ENCODE results near the gene IL36RN. TPM values are rescaled to one million over a fixed set of nuclear protein-coding genes. Genes with fewer than 3 reads are reported as not detected.

IL36RN gene
- total RNA-seq, 1 donor from 2014 or later: 0.25 TPM

DNA sequence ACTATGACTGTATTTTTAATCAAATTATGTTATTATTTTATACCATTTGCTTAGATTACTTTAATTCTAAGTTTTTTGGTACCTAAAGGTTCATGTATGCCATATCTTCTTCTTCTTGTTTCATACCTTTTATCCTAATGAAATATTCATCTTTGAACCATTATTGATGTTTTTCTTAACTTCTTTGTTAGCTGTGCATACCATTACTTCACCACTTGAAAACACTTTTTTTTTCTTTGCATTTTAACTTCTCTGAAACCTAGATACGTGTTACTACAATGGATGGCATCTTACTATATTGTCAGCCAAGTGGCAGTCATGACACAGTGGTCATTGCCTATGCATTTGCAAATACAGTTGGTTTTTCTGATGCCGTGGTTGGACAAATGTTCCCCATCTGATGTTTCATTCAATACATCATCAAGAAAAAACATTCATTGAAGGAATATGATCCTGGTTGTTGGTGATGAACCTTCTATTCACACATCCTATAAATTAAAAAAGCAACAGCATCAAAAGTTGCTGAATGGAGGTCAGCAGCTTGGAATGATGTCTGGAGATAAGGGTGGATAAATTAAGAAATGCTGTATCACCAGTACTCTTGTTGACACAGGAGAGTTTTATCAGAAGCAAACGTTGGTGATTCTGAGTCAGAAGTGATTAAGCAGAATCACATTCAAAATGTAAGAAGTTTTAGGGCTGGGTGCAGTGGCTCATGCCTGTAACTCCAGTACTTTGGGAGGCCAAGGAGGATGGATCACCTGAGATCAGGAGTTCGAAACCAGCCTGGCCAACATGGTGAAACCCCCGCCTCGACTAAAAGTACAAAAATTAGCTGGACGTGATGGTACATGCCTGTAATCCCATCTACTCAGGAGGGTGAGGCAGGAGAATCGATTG is 46.3 kb upstream of the IL36RN start:
- no peaks in the 10 kb centered on the region for H3K4me1 ChIP-seq
- no peak overlapping the region for H3K4me3 ChIP-seq
- no peak for DNase-seq (ENCODE audit: extremely low spot score in 2 of 2)
- no peaks in the 10 kb centered on the region for H3K9me3 ChIP-seq
- H3K27ac ChIP-seq: no peak overlapping the region
- intact Hi-C loops (cut with DNase I): no loop called here
- H3K36me3 ChIP-seq: no peaks in the 10 kb centered on the region
- H3K27me3 ChIP-seq: no peaks in the 10 kb centered on the region
- TF ChIP-seq, protein P1, sequence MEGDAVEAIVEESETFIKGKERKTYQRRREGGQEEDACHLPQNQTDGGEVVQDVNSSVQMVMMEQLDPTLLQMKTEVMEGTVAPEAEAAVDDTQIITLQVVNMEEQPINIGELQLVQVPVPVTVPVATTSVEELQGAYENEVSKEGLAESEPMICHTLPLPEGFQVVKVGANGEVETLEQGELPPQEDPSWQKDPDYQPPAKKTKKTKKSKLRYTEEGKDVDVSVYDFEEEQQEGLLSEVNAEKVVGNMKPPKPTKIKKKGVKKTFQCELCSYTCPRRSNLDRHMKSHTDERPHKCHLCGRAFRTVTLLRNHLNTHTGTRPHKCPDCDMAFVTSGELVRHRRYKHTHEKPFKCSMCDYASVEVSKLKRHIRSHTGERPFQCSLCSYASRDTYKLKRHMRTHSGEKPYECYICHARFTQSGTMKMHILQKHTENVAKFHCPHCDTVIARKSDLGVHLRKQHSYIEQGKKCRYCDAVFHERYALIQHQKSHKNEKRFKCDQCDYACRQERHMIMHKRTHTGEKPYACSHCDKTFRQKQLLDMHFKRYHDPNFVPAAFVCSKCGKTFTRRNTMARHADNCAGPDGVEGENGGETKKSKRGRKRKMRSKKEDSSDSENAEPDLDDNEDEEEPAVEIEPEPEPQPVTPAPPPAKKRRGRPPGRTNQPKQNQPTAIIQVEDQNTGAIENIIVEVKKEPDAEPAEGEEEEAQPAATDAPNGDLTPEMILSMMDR (IDR thresholded peaks at IDR 0.05): no peak
- TF ChIP-seq POLR2A (IDR thresholded peaks at IDR 0.05) (no peak), POLR2AphosphoS5 (IDR thresholded peaks at IDR 0.05; ENCODE audit: insufficient read depth in 1 of 2, low read depth in 1 of 2) (no peak)

DNA sequence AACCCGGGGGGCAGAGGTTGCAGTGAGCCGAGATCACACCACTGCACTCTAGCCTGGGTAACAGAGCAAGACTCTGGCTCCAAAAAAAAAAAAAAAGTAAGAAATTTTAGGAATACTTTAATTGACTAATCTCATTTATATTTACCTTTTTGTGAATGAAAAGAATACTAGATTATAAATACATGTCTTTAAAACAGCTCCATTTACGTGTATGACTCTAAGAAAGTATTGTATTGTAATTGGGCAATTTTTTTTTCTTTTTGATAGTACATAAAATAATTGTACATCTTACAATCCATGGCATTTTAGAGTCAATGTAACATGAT is 45.7 kb upstream of the IL36RN start:
- TF ChIP-seq POLR2A (IDR thresholded peaks at IDR 0.05) (no peak), POLR2AphosphoS5 (IDR thresholded peaks at IDR 0.05; ENCODE audit: insufficient read depth in 1 of 2, low read depth in 1 of 2) (no peak)
- TF ChIP-seq, protein P1 (IDR thresholded peaks at IDR 0.05): no peak
- Histone ChIP-seq H3K27ac (no peak overlapping the region), H3K4me3 (no peak overlapping the region), H3K4me1 (no peaks in the 10 kb centered on the region), H3K9me3 (no peaks in the 10 kb centered on the region), H3K27me3 (no peaks in the 10 kb centered on the region), H3K36me3 (no peaks in the 10 kb centered on the region)
- DNase-seq (ENCODE audit: extremely low spot score in 2 of 2): no peak
- intact Hi-C loops (cut with DNase I): no loop called here

DNA sequence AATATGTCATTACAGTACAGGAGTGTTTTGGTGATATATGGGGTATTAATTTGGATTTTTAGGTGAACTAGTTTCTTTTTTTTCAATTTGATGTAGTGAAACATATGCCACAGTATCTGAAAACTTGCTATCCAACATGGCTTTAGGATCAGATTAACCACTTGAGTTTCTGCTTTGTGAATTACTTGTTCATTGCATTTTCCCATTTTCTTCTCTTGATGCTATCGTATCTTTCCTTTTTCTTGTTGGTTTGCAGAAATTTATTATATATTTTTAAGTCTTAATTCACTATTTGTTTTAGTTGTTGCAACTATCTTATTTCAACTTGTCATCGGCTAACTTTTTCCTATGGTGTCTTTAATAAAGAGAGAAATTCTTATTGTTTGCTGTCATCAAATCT is 44.9 kb upstream of the IL36RN start:
- Histone ChIP-seq H3K36me3 (no peaks in the 10 kb centered on the region), H3K4me1 (no peaks in the 10 kb centered on the region), H3K27ac (no peak overlapping the region), H3K27me3 (no peaks in the 10 kb centered on the region), H3K9me3 (no peaks in the 10 kb centered on the region), H3K4me3 (no peak overlapping the region)
- TF ChIP-seq POLR2A (IDR thresholded peaks at IDR 0.05) (no peak), POLR2AphosphoS5 (IDR thresholded peaks at IDR 0.05; ENCODE audit: insufficient read depth in 1 of 2, low read depth in 1 of 2) (no peak)
- TF ChIP-seq, protein P1 (IDR thresholded peaks at IDR 0.05): no peak
- DNase-seq (ENCODE audit: extremely low spot score in 2 of 2): no peak
- intact Hi-C loops (cut with DNase I): no loop called here

DNA sequence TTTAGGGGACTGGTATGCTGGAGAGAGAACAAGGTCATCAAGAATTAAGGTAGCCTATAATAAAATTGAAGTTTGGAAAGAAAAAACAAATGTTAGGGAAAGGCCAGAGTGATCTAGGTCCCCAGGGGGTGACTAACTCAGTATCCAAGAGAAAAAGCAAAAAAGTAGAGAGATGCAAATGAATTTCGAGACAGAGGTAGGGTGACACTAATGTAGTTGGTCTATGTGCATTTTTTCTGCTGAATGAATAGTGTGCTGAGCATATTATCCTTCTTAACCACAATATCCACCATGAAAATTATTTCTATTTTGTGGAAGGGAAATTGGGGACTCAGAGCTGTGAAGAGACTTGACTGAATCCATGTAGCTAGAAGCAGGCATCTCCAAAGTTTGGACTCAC is 44.0 kb upstream of the IL36RN start:
- TF ChIP-seq POLR2A (IDR thresholded peaks at IDR 0.05) (no peak), POLR2AphosphoS5 (IDR thresholded peaks at IDR 0.05; ENCODE audit: insufficient read depth in 1 of 2, low read depth in 1 of 2) (no peak)
- TF ChIP-seq, protein P1 (IDR thresholded peaks at IDR 0.05): no peak
- Histone ChIP-seq H3K27me3 (no peaks in the 10 kb centered on the region), H3K27ac (no peak overlapping the region), H3K9me3 (no peaks in the 10 kb centered on the region), H3K36me3 (no peaks in the 10 kb centered on the region), H3K4me1 (no peaks in the 10 kb centered on the region), H3K4me3 (no peak overlapping the region)
- intact Hi-C loops (cut with DNase I): no loop called here
- no peak for DNase-seq (ENCODE audit: extremely low spot score in 2 of 2)

DNA sequence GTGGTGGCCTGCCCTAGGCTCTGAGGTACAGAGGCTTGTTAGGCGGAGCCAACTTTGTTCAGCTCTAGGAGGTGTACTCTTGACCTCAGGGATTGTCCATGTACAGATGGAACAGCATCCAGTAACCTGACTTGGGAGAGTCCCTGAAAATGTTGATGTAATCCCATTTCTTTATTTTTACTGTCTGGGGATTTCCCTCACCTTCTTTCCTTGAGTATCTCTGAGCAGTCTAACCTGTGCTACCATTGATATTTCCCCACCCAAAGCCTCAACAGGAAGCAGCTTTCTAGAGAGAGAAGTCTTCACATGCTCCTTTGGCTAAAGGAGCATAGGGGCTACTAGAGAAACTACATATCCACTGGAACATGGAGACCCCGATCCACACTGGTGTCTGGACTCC is 43.3 kb upstream of the IL36RN start:
- H3K36me3 ChIP-seq: no peaks in the 10 kb centered on the region
- DNase-seq (ENCODE audit: extremely low spot score in 2 of 2): no peak
- no peak overlapping the region for H3K4me3 ChIP-seq
- H3K27me3 ChIP-seq: no peaks in the 10 kb centered on the region
- TF ChIP-seq POLR2AphosphoS5 (IDR thresholded peaks at IDR 0.05; ENCODE audit: insufficient read depth in 1 of 2, low read depth in 1 of 2) (no peak), POLR2A (IDR thresholded peaks at IDR 0.05) (no peak)
- TF ChIP-seq, protein P1 (IDR thresholded peaks at IDR 0.05): no peak
- intact Hi-C loops (cut with DNase I): no loop called here
- no peaks in the 10 kb centered on the region for H3K9me3 ChIP-seq
- no peak overlapping the region for H3K27ac ChIP-seq
- no peaks in the 10 kb centered on the region for H3K4me1 ChIP-seq
